A549 treated with dexamethasone at 1 μM for 4 hours (cell line): ENCODE data around the gene ITIH4. TPM values are rescaled to one million over a fixed set of nuclear protein-coding genes. Genes with fewer than 3 reads are reported as not detected.

Experiments used
- total RNA-seq: library from RNA; stranded (reverse); fragments of 200-300 nt; extraction: Qiagen RNA extraction; gene quantifications from 5 replicates; pipeline ENCODE4 v1.2.3, GENCODE V29; 2022

ITIH4 gene
- 0.25 to 1.0 TPM (median 0.63 TPM) in 5 replicates for total RNA-seq

DNA sequence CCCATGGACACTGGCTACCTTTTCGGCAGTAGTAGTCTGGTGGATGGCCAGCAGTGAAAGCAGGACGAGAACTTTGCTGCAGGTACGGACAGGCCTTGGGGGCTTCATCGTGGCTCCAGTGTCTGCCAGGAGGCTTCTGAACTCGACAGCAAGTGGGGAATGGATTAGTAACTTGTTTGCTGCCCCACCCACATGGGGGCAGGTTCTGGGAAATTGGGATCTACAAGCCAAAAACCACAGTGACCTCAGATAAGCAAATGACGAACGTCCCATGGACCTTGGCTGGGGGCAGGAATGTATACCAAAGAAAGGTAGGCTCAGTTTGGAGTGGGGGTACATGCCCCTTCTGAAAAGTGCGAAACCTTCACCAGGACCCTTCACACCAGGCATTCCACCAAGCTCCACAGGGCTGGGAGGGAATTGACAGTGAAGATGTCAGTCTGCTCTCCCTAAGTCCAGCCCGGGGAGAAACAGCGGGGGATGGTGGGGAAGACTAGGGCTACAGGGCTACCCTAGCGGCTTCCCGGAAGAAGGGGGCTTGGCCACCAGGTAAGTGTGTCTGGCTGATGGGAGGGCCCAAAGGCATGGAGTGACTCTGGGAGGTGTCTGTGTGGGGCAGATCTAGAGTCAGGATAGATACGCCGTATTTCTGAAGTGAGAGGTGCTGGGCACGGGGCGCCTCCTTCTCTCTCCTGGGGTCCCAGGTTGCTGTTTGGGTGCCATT is at the start of gene ITIH4:
TSS of gene ITIH4 (minus strand) at position 138 of the 724 bp plus-strand sequence. CDS start at position 108, 30 bp downstream.

DNA sequence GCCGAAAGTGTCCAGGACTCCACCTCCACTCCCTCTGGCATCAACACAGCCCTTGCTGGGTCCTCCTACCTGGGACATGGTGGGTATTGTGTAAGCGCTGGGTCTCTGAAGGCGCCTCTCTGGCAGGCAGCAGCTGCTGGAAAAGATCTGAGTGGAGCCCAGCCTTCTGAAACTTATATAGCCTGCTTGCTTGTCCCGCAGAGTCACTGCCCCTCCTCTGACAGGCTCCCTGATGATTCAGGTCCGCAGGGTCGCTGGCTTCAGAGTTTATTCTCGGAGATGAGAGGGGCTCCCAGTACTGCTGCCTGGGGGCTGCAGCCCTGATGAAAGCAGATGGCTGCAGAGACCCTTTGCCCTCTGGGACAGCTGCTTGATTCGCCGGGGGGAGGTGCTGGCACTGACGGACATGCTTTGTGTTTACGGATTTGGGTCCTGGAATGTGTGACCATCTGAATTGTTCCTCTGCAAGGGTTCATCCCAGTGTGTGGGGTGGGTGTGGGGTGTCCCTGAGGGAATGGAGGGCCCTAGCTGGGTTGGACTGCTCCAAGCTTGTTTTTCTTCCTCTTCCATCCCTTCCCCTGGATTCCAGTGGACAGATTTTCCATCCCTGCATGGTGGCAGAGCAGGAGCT is 4.5 kb upstream of the ITIH4 start, which contains the start of gene MUSTN1:
TSS of gene MUSTN1 (minus strand) at position 149 of the 631 bp plus-strand sequence. CDS start at position 78, 71 bp downstream.

DNA sequence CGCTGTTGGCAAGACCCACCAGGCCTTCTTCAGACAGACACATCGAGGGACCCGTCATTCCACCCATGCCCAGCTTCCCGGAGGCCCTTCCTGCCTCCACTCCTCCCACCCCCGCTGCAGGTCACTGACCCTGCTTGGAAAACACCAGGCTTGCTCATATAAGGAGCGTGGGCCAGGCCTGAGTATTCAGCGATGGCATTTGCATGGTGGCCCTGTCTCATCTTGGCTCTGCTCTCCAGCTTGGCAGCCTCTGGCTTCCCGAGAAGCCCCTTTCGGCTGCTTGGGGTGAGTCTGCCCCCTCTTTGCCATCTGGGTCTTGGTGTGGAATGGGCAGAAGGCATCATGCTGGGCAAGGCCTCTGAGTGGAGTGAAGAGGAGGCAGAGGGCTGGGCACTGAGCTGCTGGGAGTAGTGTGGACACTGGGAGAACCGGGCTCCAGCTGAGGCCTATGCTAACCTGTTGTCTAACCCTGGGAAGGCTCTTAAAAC is 35.8 kb downstream of the ITIH4 start, which contains the start of gene ITIH3:
TSS of gene ITIH3 (plus strand) at position 185 of the 488 bp plus-strand sequence. CDS start at position 193, 8 bp downstream.

DNA sequence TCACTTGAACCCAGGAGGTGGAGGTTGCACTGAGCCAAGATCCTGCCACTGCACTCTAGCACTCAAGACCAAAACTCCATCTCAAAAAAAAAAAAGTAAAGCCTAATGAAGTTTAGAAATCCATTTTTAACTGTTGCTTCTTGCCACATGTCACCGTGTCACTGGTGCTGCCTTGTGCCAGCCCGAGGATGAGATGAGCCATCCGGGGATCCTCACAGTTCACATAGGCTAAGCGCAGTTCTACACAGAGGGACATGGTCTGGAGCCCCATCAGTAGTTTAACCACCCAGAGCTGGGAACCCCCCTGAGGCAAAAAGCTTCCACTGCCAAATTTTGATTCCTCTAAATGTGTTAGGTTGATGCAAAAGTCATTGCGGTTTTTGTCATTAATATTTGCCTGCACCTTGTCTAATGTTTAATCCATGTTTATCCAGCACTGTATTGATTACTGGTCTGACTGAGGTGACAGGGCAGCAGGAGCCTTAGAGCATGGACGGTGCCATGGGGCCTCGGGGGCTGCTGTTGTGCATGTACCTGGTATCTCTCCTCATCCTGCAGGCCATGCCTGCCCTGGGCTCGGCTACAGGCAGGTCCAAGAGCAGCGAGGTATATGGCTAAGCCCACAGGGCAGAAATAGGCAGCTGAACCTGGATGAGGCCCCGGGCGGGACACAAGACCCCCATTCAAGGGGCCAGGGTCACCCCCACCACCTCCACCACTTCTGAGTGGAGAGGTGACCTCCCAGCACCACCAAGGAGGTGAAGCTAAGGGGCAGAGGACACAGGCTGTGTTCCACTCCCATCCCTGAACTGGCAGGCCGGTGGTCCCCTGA is 53.1 kb downstream of the ITIH4 start, which contains the start of gene ITIH1:
TSS of gene ITIH1 (plus strand) at position 473 of the 832 bp plus-strand sequence. CDS start at position 490, 17 bp downstream.

DNA sequence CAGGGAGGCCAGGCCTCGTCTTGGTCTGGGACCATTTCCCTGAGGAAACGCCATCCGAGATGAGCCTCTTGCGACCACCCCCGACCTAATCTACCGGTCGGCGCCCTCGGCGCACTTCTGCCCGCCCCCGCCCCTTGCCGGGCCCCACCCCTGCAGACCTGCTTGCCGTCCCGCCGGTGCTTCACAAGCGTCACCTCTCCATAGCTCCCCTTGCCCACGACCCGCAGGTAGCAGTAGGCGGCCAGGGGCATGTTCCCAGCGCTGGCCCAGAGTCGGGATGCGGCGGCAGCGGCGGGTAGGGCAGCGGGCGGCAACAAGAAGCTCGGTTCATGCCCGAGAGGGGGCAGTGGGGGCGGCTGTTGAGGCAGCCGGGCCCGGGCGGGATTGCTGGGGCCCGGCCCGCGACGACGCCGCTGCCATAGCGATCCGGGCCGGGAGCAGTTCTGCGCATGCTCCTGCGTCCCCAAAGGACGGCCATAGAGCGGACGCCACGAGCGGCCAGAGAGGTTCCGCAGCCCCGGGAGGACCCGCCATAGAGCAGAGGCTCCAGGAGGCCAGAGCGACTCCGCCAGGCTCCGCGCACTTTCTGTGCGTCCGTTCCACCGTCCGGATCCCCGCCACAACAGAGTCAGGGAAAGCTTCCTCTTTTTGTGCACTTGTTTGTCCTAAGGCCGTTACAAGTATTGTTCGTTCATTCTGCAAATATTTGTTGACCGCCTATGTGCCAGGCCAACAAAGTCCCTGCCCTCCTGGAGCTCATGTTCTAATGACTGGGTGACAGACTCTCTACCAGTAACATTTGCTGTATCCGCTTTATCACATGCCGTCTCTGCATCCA is 59.8 kb downstream of the ITIH4 start, which contains the start of gene NEK4:
TSS of gene NEK4 (minus strand) at position 445 of the 838 bp plus-strand sequence. CDS start at position 251, 194 bp downstream.

Other genes with a start within 250 kb of the ITIH4 start
- gene PBRM1, start 144.8 kb downstream of the ITIH4 start, total RNA-seq = 9.8 to 19.7 TPM (median 16.7 TPM) in 5 replicates
- 90.0 to 134 TPM (median 91.6 TPM) in 5 replicates for gene GNL3, start 144.6 kb downstream of the ITIH4 start, total RNA-seq
- gene GLT8D1, start 124.9 kb downstream of the ITIH4 start, total RNA-seq = 35.8 to 41.4 TPM (median 38.7 TPM) in 5 replicates
- gene SPCS1, start 124.6 kb downstream of the ITIH4 start, total RNA-seq = 160 to 177 TPM (median 167 TPM) in 5 replicates
- 10.9 to 15.0 TPM (median 14.0 TPM) in 5 replicates for gene NEK4, start 59.7 kb downstream of the ITIH4 start, total RNA-seq
- 0.06 TPM in 1 of 5 replicates, not detected in the others for gene ITIH1, start 53.1 kb downstream of the ITIH4 start, total RNA-seq
- 0.08 to 0.37 TPM (median 0.15 TPM) in 5 replicates for gene ITIH3, start 35.9 kb downstream of the ITIH4 start, total RNA-seq
- gene MUSTN1, start 4.3 kb upstream of the ITIH4 start, total RNA-seq = 0.14 to 0.31 TPM (median 0.16 TPM) in 4 of 5 replicates, not detected in the other
- gene STIMATE, start 66.9 kb upstream of the ITIH4 start, total RNA-seq = 7.3 to 9.2 TPM (median 8.8 TPM) in 5 replicates
- gene SFMBT1, start 215.4 kb upstream of the ITIH4 start, total RNA-seq = 9.1 to 12.3 TPM (median 9.8 TPM) in 5 replicates